Measurements from ENCODE around the gene RNASEH2C.

Gene RNASEH2C

GRCh38 chr11:65680192-65680743 is 40.3 kb downstream of the RNASEH2C start:
- no peak for DNase-seq

GRCh38 chr11:65672982-65673381 is 47.6 kb downstream of the RNASEH2C start:
- no peak for DNase-seq

GRCh38 chr11:65672180-65672860 is 48.3 kb downstream of the RNASEH2C start:
- no peak for DNase-seq

Measured in right forelimb (tissue), 1 donor.